Heart right ventricle (tissue), 16 donors: Measurements from ENCODE around the gene EEFSEC. TPM values are rescaled to one million over a fixed set of nuclear protein-coding genes. Genes with fewer than 3 reads are reported as not detected.

Experiments
- ATAC-seq, 8 donors: fragments of 200-7000 bp; cut with Tn5 transposase; one replicate each; pipeline ENCODE4 v1.9.1; 2020; ENCODE audit warnings: mild to moderate bottlenecking in 8 of 8, moderate library complexity in 8 of 8, moderate number of reproducible peaks in 1 of 8
- DNase-seq, 2 donors: peaks; one replicate each; pipeline ENCODE4 v3.0.0-alpha.2; 2020
- H3K27ac ChIP-seq, 10 donors: fragments of 200-600 bp; sonication (generic) in 2 of 10; one replicate each; pipeline versions ENCODE4 v1.5.0 to v1.8.0; 2020 to 2022; ENCODE audit warnings: mild to moderate bottlenecking in 3 of 10
- H3K27me3 ChIP-seq, 7 donors: fragments of 200-600 bp; one replicate each; pipeline ENCODE4 v1.8.0; 2021 to 2022; ENCODE audit warnings: mild to moderate bottlenecking in 2 of 7
- H3K36me3 ChIP-seq, 9 donors: fragments of 200-600 bp; sonication (generic) in 1 of 9; one replicate each; pipeline versions ENCODE4 v1.5.0 to v1.8.0; 2020 to 2022; ENCODE audit warnings: mild to moderate bottlenecking in 2 of 9
- H3K4me1 ChIP-seq, 9 donors: fragments of 200-600 bp; sonication (generic) in 1 of 9; one replicate each; pipeline versions ENCODE4 v1.5.0 to v1.8.0; 2020 to 2022; ENCODE audit warnings: mild to moderate bottlenecking in 4 of 9
- H3K4me3 ChIP-seq, 10 donors: fragments of 200-600 bp; sonication (generic) in 2 of 10; one replicate each; pipeline versions ENCODE4 v1.5.0 to v1.8.0; 2020 to 2022; ENCODE audit warnings: mild to moderate bottlenecking in 7 of 10, moderate library complexity in 2 of 10
- H3K9me3 ChIP-seq, 11 donors: fragments of 200-600 bp in 10 of 11; sonication (generic) in 2 of 11; one replicate each; pipeline versions ENCODE4 v1.5.0 to v1.8.0; 2013 to 2022; ENCODE audit warnings: mild to moderate bottlenecking in 2 of 11, control low read depth in 1 of 11, moderate library complexity in 1 of 11
- CTCF ChIP-seq, 9 donors: fragments of 200-600 bp; sonication (generic) in 2 of 9; IDR thresholded peaks; one replicate each; pipeline versions ENCODE4 v1.5.0 to v1.8.0; 2021 to 2022; ENCODE audit warnings: antibody characterized with exemption in 9 of 9, mild to moderate bottlenecking in 5 of 9, moderate library complexity in 1 of 9
- WGBS, 2 donors: extraction: QIAGEN DNeasy Blood & Tissue Kit; methylation state at CpG; one replicate each; pipeline ENCODE4 v1.1.7; 2013; ENCODE audit warnings: inconsistent platforms in 1 of 2; 5-methylcytosine and 5-hydroxymethylcytosine counted together
- intact Hi-C, 10 donors: fragments of 100-400 bp; cut with DNase I; formaldehyde crosslinking; loops; one replicate each; pipeline versions ENCODE4 v1.11.1 to v1.14.2; 2022
- polyA plus RNA-seq, 2 donors: library from polyadenylated mRNA; stranded (reverse); fragments of 200-250 nt; gene quantifications; one replicate each; pipeline ENCODE4 v1.2.3, GENCODE V29; 2013
- total RNA-seq, 10 donors: library from RNA; stranded (reverse); fragmentation: NEBNext Ultra II Directional in 3 of 10; extraction: Animal tissue kit (Norgen Biotek cat#: 25700) in 3 of 10; gene quantifications; one replicate each; pipeline versions ENCODE4 v1.2.1 to v1.2.4, GENCODE V29; 2021 to 2023
- donor health status: Arrhythmogenic right ventricular cardiomyopathy.
- donor health status: ischemic (EF 13 %, LVEDD 7.1; RV severe dilation, severe dysfunction).
- donor health status: healthy with polysubstance abuse.
- donor health status: DM: no; HTN: yes; CAD: no.
- donor health status: DM: no; HTN: no; CAD: no.
- donor health status: ischemic (EF 25% LVEDD 6.9; RV normal size, moderate dysfunction).
- donor health status: ischemic (EF 25% LVEDD 5.7; RV mildly dilated, moderate dysfunction).
- donor health status: healthy.
- donor health status: DM: yes; HTN: yes; CAD: no.
- donor health status: Ischemic cardiomyopathy.
- donor health status: ischemic (EF 35%, LVEDD 5.7; RV mildly dilated, moderate dysfunction).
- donor health status: nonischemic (EF 11% LVEDD 7.7; RV severe dilation, severe dysfunction).
- donor health status: DM: yes; HTN: yes; CAD: no.
- donor health status: PGD.
- donor health status: ischemic (EF 29% LVEDD 5.4; RV normal size, mild dysfunction).
- donor health status: nonischemic (EF 23%, LVEDD 6.1; RV moderate dilation, normal function).

EEFSEC gene
- total and polyA plus RNA-seq, 12 donors, result 16.5 to 29.5 (median 25.0) TPM

GRCh38 chr3:128442949-128443348 is 289.7 kb downstream of the EEFSEC start:
- TF ChIP-seq CTCF (IDR thresholded peaks at IDR 0.05), result no peak
- 90% methylated on average over 6 of the region's 6 CpGs for WGBS, 2 donors
- intact Hi-C loops, result no loop called here
- Histone ChIP-seq H3K27me3 (peaks cover 0 to 22% (median 6%) of the 10 kb centered on the region in 7 donors), H3K4me1 (no peaks in the 10 kb centered on the region), H3K36me3 (no peaks in the 10 kb centered on the region), H3K9me3 (no peaks in the 10 kb centered on the region), H3K4me3 (no peak overlapping the region), H3K27ac (no peak overlapping the region)
- DNase-seq (no peak), ATAC-seq (no peak)

- Histone ChIP-seq H3K27ac (no peak overlapping the region), H3K9me3 (no peaks in the 10 kb centered on the region), H3K27me3 (peaks cover 0 to 15% (median 2%) of the 10 kb centered on the region in 7 donors), H3K36me3 (no peaks in the 10 kb centered on the region), H3K4me3 (no peak overlapping the region), H3K4me1 (no peaks in the 10 kb centered on the region)
- intact Hi-C loops, result no loop called here
- DNase-seq, result no peak
- no peak for ATAC-seq
- TF ChIP-seq CTCF (IDR thresholded peaks at IDR 0.05), result no peak
- WGBS, 2 donors, result 67 to 71% methylated on average over 3 of the region's 3 CpGs
Observed at GRCh38 chr3:128443771-128444170, 290.5 kb downstream of the EEFSEC start.

GRCh38 chr3:128445357-128445756 is 292.1 kb downstream of the EEFSEC start:
- ATAC-seq (no peak), DNase-seq (no peak)
- intact Hi-C loops, result no loop called here
- Histone ChIP-seq H3K27ac (no peak overlapping the region), H3K9me3 (no peaks in the 10 kb centered on the region), H3K4me3 (no peak overlapping the region), H3K36me3 (no peaks in the 10 kb centered on the region), H3K4me1 (no peaks in the 10 kb centered on the region), H3K27me3 (peaks cover 0 to 10% (median 0%) of the 10 kb centered on the region in 7 donors)
- WGBS, 2 donors, result 82 to 92% methylated on average over 1 of the region's 1 CpG
- TF ChIP-seq CTCF (IDR thresholded peaks at IDR 0.05), result no peak

- H3K4me3 ChIP-seq, result no peak overlapping the region
- TF ChIP-seq CTCF (IDR thresholded peaks at IDR 0.05), result no peak
- 93 to 94% methylated on average over 1 of the region's 1 CpG for WGBS, 2 donors
- H3K36me3 ChIP-seq, result no peaks in the 10 kb centered on the region
- no peaks in the 10 kb centered on the region for H3K4me1 ChIP-seq
- no peaks in the 10 kb centered on the region for H3K9me3 ChIP-seq
- ATAC-seq (no peak), DNase-seq (no peak)
- H3K27me3 ChIP-seq, result peaks cover 0 to 10% (median 0%) of the 10 kb centered on the region in 7 donors
- intact Hi-C loops, result no loop called here
- no peak overlapping the region for H3K27ac ChIP-seq
Observed at GRCh38 chr3:128446821-128447220, 293.5 kb downstream of the EEFSEC start.
